Stomach (tissue), 4 donors: ENCODE data around the gene SPNS2.

Experiments
- CTCF ChIP-seq, 7 experiments: fragments of 450-650 bp in 4 of 7; fragments of 200-600 bp in 3 of 7; sonication (generic) in 3 of 7; IDR thresholded peaks; one replicate each; pipeline ENCODE4 v1.5.1; 2016 to 2019; ENCODE audit warnings: antibody characterized with exemption in 7 of 7, control low read depth in 2 of 7, mild to moderate bottlenecking in 1 of 7
- POLR2A ChIP-seq, 4 donors: fragments of 450-650 bp; IDR thresholded peaks; one replicate each; pipeline ENCODE4 v1.6.1; 2016; ENCODE audit warnings: antibody characterized with exemption in 4 of 4, control low read depth in 2 of 4, mild to moderate bottlenecking in 1 of 4, moderate library complexity in 1 of 4

- no peak for TF ChIP-seq POLR2A (IDR thresholded peaks at IDR 0.05)
- TF ChIP-seq CTCF (IDR thresholded peaks at IDR 0.05) = no peak
Observed at GRCh38 chr17:4479340-4479981, 19.2 kb upstream of the SPNS2 start.
